ENCODE data around the gene SLC12A9.

The SLC12A9 gene

GRCh38 chr7:100864263-100864845 is 11.8 kb downstream of the SLC12A9 start:
- DNase-seq, result no peak

DNA sequence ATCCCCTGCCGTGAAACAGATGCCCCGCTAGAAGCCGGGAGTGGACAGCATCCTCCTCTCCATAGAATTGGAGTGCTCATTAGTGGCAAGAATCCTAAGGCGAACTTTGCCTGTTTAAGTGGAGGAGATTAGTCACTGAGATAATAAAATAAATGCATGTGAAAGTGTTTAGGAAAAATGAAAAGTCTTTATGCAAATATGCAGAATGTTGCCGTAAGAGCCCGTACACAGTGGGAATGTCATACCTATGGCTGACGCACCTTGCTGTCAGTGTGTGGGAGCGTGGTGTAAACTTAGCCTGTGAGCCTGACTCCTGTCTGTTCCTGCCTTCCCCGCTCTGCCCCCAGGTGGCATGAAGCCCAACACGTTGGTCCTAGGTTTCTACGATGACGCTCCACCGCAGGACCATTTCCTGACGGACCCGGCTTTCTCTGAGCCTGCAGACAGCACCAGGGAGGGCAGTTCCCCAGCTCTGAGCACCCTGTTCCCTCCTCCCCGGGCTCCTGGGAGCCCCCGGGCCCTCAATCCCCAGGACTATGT is 12.9 kb downstream of the SLC12A9 start:
- peak; percentile 62 for DNase-seq

- peak; percentile 90 for DNase-seq
These were observed 13.6 kb downstream of the SLC12A9 start for GRCh38 chr7:100865938-100866728.

DNA sequence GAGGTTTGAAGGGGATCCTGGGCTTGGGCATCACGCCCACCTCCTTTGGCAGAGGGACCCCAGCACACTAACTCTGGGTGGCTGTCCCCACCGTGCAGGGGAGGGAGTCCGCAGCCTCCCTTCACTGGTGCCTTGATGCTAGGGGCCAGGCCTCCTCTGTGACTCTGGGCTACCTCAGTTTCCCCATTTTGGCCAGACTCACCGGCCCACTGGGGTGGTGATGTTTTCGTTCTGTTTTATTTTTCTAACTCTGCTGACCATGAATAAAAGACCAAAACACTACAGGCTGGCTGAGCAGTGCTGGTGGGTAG is 14.2 kb downstream of the SLC12A9 start:
- DNase-seq, result no peak

GRCh38 chr7:100867040-100867775 is 14.7 kb downstream of the SLC12A9 start, which contains the start of gene TRIP6:
Gene TRIP6 (plus strand): TSS chr7:100867387. CDS start chr7:100867498, 111 bp downstream.
- peak; percentile 88 for DNase-seq

DNA sequence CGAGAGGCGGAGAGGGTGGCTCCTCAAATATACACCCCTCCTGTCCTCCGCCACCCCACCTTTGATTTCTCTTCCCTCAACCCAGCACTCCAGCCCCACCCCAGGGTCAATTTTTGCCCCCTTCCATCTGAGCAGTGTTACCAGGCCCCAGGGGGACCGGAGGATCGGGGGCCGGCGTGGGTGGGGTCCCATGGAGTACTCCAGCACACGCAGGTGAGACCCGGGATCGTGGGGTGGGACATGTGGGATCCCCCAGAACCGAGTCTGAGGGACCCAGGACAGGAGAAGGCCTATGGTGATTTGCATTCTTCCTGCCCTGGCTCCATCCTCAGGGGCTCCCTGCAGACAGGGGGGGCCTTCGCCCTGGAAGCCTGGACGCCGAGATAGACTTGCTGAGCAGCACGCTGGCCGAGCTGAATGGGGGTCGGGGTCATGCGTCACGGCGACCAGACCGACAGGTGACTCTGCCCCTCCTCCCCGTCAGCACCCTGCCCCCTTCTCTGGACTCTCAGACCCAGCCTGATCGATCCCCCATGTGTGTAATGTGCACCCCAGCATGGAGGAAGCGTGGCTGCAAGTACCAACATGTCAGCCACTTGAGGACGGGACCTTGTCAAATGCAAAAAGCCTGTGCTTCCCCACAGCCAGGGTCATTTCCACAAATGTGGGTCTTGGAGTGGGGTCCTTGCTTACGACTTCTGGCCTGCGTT is 15.4 kb downstream of the SLC12A9 start:
- DNase-seq, result no peak

- DNase-seq, result no peak
These were observed 21.2 kb downstream of the SLC12A9 start for GRCh38 chr7:100873599-100874299.

DNA sequence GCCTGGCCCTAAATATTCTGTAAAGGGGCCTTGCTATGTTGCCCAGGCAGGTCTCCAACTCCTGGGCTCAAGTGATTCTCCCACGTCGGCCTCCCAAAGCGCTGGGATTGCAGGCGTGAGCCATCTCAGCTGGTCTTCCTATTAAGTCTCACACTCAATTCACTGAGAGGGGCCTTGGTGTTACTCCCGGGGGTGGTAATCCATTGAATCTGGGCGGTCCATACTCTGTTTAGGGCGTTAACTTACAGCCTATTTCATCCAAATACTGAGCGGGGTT is 21.7 kb downstream of the SLC12A9 start:
- DNase-seq, result peak; percentile 33

DNA sequence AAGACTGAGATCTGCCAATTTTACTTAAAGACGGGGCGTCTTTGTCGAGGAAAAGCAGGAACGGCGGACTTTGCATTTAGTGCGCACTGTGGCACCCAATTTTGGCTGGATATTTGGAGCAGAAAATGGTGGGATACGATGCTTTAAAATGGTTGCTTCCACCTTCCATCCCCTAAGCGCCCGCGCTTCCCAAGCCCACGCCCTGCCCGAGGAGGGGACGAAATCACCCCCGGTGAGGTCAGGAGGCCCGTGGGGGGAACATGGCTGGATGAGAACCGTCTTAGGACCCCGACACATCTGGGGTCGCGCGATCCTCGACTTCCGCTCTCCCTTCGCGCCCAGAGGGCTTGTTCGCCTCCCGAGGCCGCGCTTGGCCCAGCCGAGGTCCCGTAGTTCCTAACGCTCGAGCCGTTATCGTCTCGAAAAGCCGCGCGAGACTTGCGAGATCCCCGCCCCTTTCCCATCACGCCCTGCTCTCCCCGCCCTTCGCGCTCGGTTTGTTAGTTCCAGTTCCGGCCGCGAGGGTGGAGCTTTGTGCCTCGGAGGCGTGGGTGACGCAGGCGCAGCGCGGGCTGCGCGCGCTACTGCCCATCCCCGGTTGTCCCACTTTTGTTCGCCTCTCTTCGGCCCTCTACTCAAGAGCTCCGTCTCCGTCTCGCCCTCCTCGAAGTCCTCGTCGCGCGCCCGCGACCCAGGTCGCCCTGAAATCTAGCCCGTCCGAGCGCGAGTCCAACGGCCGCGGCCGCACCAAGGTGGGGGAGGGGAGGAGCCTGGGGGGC is 22.3 kb downstream of the SLC12A9 start, which contains the start of gene SRRT:
Gene SRRT (plus strand): TSS at position 527 of the 779 bp plus-strand sequence. CDS start 488 bp downstream, outside the sequence.
- peak; percentile 100 for DNase-seq

DNA sequence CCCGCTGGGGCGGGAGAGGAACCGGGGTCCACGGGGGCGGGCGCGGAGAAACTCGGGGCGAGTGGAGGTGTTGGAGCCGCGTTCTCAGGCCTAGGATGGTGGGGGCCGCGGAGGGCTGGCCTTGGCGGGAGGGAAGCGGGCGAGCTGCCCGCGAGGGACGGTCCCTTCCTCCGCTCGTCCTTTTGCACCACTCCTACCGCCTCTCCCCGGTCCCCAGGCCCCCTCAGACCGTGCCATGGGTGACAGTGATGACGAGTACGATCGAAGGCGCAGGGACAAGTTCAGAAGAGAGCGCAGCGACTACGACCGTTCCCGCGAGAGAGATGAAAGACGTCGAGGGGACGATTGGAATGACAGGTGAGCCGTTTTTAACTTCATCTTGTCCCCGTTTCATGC is 22.8 kb downstream of the SLC12A9 start:
- peak; percentile 58 for DNase-seq

DNA sequence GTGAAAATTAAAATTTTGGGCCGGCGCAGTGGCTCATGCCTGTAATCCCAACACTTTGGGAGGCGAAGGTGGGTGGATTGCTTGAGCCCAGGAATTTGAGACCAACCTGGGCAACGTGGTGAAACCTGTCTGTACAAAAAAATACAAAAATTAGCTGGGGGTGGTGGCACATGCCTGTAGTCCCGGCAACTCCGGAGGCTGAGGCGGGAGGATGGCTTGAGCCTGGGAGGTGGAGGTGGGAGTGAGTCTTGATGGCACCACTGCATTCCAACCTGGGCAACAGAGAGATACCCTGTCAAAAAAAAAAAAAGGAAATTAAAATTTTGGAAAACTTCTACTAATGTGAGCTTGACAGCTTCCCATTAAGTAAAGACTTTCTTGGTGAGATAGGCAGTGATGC is 25.5 kb downstream of the SLC12A9 start:
- no peak for DNase-seq

GRCh38 chr7:100878685-100879084 is 26.2 kb downstream of the SLC12A9 start:
- no peak for DNase-seq

DNA sequence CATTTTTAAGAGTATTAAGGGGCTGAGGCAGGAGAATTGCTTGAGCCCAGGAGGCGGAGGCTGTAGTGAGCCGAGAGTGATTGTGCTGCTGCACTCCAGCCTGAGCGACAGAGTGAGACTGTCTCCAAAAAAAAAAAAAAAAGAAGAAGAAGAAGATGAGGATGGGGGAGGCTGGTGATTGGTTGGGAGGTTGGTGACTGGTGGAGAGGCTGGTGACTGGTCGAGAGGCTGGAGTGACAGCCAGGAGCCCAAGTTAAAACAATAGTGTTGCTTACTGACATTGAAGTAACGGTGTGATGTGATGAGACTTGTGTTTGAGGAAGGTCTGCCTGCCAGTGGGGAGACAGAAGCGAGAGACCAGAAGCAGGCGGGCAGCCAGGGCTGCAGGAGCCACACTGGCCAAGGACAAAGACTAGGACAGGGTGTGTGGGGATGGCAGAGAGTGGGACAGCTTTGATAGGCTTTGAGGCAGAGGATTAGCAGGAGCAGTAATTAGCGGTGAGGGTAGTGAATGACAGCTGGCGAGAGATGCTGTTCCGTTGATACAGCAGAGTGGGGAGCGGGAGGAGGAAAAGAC is 27.3 kb downstream of the SLC12A9 start:
- DNase-seq, result no peak

DNA sequence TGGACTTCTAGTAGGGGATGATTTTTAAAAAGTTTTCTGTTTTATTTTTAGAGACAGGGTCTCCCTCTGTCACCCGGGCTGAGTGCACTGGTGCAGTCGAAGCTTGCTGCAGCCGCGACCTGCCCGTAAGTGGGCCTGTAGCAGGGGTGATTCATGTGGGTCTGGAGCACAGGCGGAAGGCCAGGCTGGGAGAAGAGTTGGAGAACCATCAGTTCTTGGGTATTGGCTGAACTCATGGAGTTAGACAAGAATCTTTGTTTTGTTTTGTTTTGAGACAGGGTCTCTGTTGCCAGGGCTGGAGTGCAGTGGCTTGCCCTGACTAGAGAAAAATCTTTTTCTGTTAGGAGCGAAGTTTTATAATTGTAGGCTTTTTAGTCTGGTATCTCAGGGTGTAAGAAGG is 28.1 kb downstream of the SLC12A9 start:
- no peak for DNase-seq

GRCh38 chr7:100881136-100881535 is 28.6 kb downstream of the SLC12A9 start:
- no peak for DNase-seq

GRCh38 chr7:100882201-100882600 is 29.7 kb downstream of the SLC12A9 start:
- DNase-seq, result no peak

- no peak for DNase-seq
These were observed 30.4 kb downstream of the SLC12A9 start for GRCh38 chr7:100882785-100883526.

GRCh38 chr7:100884736-100885439 is 32.4 kb downstream of the SLC12A9 start:
- no peak for DNase-seq

DNA sequence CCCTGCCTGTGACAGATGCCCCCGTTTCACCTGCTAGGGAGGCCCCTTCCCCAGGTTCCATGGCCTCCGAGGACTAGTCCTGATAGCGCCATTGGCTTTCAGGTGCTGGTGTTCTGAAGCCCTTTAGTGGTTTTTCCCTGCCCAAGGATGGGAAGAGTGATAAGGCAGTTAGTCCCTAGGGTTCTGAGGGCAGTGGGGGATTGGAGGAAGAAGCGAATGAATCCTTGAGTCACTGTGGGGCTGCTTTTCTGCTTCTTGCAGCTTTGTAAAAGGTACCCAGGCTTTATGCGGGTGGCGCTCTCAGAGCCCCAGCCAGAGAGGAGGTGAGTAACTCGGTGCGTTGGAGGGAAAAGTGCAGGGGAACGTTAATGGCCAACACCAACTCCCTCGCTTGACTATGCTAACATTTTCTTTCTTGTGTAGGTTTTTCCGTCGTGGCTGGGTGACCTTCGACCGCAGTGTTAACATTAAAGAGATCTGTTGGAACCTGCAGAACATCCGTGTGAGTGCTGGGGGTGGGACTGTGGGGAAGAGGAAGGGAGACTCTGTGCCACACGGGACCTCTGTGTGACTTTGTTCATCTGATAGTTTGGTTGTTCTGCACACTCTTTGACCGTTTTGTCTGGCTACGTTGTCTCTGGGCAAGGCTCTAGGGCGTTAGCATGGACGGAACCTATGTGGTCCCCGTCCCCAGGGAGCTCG is 33.1 kb downstream of the SLC12A9 start:
- DNase-seq, result no peak
